RCC 7860 (cell line): Measurements from ENCODE around the gene PFN1.

Experiments used
- DNase-seq: peaks from one replicate; pipeline ENCODE4 v3.0.0-alpha.2; 2015; ENCODE audit warnings: low spot score
- FAIRE-seq: peaks from 2 replicates; lab custom pipeline; 2012; peaks lifted over from hg19 to GRCh38; lab: Jason Lieb, UNC

Gene PFN1

GRCh38 chr17:4898351-4898750 lies 50.0 kb downstream of the PFN1 start:
- FAIRE-seq, result no peak

GRCh38 chr17:4897785-4898184 lies 50.5 kb downstream of the PFN1 start:
- FAIRE-seq (no peak), DNase-seq (no peak)

More at GRCh38 chr17:4898351-4898750, 50.0 kb downstream of the PFN1 start:
- DNase-seq, result no peak

DNA sequence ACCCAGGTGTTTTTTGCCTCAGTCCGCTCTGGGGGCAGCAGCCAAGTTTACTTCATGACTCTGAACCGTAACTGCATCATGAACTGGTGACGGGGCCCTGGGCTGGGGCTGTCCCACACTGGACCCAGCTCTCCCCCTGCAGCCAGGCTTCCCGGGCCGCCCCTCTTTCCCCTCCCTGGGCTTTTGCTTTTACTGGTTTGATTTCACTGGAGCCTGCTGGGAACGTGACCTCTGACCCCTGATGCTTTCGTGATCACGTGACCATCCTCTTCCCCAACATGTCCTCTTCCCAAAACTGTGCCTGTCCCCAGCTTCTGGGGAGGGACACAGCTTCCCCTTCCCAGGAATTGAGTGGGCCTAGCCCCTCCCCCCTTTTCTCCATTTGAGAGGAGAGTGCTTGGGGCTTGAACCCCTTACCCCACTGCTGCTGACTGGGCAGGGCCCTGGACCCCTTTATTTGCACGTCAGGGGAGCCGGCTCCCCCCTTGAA lies 51.1 kb downstream of the PFN1 start:
- no peak for DNase-seq
- no peak for FAIRE-seq

DNA sequence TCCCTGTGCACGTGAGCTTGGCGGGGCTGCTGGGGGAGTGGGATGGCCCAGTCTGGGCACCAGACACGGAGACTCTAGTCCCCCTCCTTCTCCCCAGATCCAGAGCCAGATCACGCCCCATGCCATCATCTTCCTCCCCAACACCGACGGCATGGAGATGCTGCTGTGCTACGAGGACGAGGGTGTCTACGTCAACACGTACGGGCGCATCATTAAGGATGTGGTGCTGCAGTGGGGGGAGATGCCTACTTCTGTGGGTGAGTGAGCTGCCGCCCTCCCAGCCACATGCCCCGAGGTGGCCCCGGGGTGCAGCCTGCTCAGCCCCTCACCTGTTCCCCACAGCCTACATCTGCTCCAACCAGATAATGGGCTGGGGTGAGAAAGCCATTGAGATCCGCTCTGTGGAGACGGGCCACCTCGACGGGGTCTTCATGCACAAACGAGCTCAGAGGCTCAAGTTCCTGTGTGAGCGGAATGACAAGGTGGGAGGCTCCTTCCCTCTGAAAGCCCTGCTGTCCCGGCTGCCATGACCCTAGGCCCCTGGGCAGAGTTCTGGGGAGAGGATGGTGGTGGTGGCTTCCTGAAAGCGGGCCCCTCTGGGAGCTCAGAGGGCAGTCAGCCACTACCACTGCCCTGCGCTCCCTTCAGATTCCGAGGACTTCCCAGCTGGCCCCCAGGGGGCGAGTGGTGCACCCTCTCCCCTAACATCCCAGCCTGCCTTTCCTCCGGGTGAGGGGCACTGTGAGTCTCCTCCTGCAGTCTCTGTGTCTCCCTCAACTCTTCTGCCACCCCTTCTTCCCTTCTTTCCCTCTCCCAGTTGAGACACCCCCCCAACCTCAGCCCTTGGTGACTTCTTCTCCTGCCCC lies 51.8 kb downstream of the PFN1 start:
- FAIRE-seq, result no peak
- no peak for DNase-seq

DNA sequence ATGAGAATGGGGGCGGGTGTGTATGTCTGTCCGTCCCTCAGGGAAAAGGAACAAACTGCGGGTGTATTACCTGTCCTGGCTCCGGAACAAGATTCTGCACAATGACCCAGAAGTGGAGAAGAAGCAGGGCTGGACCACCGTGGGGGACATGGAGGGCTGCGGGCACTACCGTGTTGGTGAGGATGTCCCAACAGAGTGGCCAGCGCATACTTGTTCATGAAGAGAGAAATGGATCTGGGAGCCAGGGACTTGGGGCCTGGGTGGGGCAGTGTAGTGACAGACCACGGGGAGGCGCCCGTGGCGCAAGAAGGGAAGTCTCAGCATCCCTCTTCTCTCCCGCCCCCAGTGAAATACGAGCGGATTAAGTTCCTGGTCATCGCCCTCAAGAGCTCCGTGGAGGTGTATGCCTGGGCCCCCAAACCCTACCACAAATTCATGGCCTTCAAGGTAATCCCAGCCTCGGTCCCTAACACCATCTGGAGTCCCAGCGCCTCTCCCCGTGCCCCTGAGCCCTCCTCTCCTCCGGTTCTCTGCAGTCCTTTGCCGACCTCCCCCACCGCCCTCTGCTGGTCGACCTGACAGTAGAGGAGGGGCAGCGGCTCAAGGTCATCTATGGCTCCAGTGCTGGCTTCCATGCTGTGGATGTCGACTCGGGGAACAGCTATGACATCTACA lies 52.5 kb downstream of the PFN1 start:
- FAIRE-seq (no peak), DNase-seq (no peak)
